ENCODE data around the gene KRTAP10-3. TPM values are rescaled to one million over a fixed set of nuclear protein-coding genes. Genes with fewer than 3 reads are reported as not detected.
"Not testable (repeated sequence)": the region's sequence is repeated elsewhere in the genome, so short reads cannot be mapped to it uniquely, and the experiment has no call there.

KRTAP10-3 gene
- total RNA-seq, 1 donor from 2014 or later = not detected

- DNase-seq = no peak
Observed at GRCh38 chr21:44589586-44590305, 31.2 kb upstream of the KRTAP10-3 start.

DNA sequence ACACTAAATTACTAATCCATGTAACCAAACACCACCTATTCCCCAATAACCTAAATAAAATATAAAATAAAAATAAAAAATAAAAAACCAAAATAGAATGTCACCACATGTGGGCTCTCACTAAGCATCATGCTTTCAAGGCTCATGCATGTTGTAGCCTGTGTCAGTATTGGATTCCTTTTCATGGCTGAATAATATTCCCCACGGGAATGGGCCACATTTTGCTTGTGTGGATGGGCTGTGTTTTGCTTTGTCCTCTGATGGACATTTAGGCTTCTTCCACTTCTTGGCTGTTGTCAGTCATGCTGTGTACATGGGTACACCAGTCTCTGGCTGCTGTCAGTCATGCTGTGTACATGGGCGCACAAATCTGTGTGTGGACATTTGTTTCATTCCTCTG is 30.5 kb upstream of the KRTAP10-3 start:
- no peak for DNase-seq

GRCh38 chr21:44585892-44586291 is 27.3 kb upstream of the KRTAP10-3 start:
- DNase-seq = no peak

GRCh38 chr21:44583800-44584147 is 25.2 kb upstream of the KRTAP10-3 start:
- no peak for DNase-seq

DNA sequence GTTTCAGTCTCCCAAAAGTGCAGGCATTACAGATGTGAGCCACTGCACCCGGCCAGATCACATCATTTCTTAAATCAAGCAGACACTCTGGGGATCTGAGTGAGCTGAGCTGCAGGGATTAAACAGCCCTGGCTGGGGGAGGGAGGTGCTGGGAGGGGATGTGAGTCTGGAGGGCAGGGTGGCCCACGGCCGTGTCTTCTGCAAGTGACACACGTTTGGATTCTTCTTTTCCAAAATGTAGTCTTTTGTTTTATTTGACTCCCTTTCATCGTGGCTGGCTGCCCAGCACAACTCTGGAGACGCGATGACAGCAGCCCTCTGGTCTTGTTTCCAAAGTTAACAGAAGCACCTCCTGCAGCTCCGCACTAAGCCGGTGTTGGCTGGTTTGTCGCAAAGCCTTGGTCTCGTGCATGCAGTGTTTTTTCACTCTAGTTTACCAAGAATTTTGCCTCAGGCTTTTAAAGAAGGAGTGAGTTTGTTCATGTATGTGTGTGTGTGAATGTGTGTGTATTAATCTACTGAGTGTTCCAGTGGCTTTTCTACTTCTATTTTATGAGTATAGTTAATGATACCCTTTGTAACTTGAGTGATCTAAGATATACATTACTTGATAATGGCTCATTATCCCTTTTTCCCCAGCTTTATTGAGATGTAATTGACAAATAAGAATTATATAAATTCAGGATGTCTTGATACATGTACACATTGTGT is 24.6 kb upstream of the KRTAP10-3 start:
- no peak for DNase-seq

DNA sequence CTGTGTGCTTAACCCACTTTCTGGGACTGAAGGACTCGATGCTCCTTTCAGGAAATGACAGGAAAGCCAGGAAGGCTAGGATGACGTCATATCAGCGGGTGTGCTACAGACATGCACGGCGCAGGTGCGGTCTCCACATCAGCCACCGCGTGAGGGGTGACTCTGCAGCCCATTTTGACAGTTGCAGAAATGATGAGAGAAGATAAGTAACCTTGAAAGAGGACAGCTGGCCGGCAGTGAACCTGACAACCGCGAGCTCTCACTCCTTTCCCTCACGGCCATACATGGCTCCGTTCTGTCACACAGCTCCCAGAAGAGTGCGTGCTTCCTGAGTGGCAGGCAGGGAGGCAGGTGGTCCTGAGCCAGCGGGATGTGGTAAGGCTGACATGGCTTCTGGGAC is 23.5 kb upstream of the KRTAP10-3 start:
- DNase-seq = no peak

- DNase-seq = no peak
Observed at GRCh38 chr21:44581158-44581557, 22.6 kb upstream of the KRTAP10-3 start.

- not testable (repeated sequence) for DNase-seq
Observed at GRCh38 chr21:44580231-44580821, 21.7 kb upstream of the KRTAP10-3 start, which contains the start of gene KRTAP10-5. Gene KRTAP10-5, minus strand, starts transcription at chr21:44580604. Its CDS starts 26 bp downstream, at chr21:44580578.

DNA sequence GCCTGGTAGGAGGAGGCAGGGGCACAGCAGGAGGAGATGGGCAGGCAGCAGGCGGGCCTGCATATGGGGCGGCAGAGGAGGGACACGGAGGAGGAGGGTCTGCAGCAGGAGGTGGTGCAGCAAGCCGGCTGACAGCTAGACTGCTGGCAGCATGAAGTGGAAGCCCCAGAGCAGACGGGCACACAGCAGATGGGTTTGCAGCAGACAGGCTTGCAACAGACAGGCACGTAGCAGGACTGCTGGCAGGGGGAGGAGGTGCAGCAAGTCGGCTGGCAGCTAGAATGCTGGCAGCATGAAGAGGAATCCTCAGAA is 21.2 kb upstream of the KRTAP10-3 start:
- no peak for DNase-seq

- DNase-seq = no peak
Observed at GRCh38 chr21:44579056-44579832, 20.6 kb upstream of the KRTAP10-3 start.

DNA sequence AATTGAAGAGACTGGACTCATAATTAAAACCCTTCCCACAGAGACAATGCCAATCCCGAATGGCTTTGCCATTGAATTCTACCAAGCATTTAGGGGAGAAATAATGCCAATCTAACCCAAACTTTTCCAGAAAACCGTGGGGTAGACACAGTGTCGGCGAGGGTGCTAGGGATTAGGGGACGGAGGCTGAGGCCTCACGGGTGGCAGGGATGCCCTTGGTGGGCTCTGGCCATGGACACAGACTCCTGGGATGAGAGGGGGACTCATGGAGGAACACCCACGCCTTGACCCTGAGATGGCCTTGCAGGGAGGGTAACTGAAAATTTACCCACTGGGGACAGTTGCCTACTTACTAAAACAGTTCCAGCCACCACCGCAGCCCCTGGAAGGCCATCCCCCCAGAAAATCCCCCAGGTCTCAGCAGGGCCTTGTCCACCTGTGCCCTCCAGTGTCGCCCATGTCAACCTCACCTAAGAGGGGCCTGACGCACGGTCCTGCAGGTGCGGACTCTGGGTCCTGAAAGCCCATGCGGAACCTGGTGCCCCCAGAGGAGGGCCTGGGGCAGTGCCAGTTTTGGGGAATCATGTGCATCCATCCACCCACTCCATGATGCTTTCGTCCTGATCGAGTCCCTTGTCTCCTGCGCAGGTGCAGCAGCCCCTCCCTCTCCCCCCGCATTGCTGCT is 19.9 kb upstream of the KRTAP10-3 start:
- no peak for DNase-seq

DNA sequence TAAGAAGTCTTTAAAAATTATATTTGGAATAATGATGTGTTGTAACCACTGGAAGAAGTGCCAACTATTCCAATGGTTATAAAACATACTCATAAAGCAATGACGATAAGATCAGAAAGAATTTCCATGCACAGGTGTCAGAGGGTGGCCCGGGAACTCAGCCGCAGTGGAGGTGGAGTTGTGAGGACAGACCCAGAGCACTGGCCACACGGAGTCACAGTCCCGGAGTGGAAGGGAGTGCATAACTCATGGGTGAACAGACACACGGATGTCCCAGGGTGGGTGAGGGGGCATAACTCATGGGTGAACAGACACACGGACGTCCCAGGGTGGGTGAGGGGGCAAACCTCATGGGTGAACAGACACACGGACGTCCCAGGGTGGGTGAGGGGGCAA is 17.4 kb upstream of the KRTAP10-3 start:
- DNase-seq = no peak

DNA sequence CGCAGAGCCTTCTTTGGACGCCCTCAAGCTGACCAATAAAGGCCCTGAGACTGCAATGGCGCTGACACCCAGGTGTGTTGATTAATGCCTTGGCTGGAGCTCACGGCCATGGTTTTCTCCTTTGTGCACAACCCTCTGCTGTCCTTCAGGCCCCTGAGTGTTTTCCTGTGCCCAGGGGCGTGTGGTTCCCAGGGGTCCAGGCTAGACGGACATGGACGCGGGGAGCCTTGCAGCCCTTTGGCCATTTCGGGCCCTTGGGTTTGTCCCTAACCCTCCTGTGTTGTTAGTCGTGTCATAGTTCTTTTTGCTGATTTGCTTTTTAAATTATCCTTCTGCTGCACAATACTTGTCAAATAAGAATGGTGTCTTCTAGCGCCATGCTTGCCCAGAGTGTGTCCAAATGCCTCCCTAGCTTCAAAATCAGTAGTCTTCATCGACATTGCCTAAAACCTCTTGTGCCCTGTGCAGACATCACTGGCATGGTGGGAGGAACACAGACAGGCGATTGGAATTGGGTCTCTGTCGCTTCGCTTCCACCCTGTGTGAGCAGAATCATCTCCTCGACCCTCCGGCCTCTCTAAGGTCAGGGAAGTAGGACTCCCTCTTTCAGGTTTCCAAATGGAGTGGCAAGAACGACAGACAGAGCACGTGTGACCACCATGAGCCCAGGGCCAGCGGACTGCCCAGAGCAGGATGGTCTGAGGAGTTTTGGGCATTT is 16.9 kb upstream of the KRTAP10-3 start:
- no peak for DNase-seq

- no peak for DNase-seq
Observed at GRCh38 chr21:44574457-44575306, 16.1 kb upstream of the KRTAP10-3 start.

- not testable (repeated sequence) for DNase-seq
Observed at GRCh38 chr21:44573630-44574456, 15.2 kb upstream of the KRTAP10-3 start, which contains the start of gene KRTAP10-4. Gene KRTAP10-4, plus strand, starts transcription at chr21:44573729. Its CDS starts 30 bp downstream, at chr21:44573759.

DNA sequence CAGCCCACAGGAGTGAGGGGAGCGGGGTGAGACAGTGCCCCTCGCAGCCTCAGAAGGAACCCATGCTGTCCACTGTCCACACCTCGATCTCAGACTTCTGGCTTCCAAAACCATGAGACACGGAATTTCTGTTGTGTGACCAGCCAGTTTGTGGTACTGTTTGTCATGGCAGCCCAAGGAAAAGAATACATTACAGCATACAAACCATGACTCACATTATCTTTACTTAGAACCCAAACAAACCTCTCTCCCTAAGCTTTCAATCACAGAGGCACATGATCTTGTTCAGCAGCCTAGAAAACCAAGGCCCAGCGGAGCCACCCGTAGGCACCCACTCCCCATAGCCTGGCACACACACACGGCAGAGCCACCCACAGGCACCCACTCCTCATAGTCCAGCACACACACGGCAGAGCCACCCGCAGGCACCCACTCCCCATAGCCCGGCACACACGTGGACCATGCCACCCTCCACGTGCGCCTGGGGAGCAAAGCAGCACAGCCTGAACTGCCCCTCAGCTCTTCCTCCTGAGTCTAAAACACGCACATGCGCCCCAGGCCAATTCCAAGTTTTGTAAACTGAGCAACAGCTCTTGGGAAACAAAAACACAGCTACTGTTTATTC is 14.5 kb upstream of the KRTAP10-3 start:
- no peak for DNase-seq

DNA sequence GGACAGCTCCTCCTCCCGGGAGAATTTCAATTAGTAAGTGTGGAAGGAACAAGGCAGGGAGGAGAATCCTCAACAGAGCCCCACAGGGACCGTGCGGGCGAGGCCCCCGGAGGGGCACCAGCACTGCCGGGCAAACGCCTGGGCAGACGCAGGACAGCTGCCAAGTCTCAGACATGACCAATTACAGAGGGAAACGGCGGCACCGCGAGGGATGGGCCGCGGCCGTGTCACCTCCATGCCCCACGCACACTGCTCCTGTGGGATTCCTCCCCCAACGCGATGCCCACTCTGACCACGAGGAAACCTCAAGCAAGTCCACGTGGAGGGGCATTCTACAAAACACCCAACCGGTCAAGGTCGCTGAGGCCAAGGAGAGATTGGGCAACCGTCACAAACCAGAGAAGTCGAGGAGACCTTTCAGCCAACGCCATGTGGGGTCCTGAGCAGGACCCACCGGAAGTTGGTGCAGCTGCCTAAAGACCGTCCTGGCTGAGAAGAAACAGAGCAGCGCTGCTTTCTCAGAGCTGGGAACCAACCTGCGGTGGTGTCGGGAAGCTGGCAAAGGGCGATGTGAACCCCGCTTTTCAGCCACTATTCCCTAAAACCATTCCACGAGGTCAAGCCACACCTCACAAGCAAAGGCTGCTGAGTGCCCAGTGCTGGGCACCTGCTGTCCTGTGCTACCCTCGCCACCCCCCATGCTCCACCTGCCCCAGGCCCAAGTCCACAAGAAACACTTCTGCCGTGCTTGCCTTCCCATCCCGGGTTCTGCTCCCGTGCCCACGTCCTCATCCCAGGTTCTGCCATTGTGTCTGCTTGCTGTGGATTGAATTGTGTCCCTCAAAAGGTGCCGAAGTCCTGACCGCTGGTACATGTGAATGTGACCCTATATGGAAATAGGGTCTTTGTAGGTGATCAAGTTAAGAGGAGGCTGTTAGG is 13.5 kb upstream of the KRTAP10-3 start:
- DNase-seq = no peak

DNA sequence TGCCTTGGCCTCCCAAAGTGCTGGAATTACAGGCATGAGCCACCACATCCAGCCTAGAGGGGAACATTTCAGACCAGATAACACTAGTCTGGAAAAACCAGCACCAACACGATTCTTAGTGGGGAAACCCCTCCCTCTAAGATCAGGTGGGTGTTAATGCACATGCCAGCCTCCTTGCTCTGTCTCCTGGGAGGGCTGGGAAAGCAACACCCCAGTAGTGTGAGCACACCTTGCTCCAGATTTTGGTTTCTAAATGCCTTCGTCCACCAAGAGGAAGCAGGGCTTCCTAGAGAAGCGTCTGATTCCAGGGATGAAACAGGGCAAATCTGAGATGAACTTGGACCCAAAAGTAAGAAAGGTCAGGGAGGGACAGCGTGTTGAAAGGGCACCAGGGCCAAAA is 12.7 kb upstream of the KRTAP10-3 start:
- no peak for DNase-seq
